ENCODE measurements around the gene HDAC8. TPM values are rescaled to one million over a fixed set of nuclear protein-coding genes. Genes with fewer than 3 reads are reported as not detected.
A peak's percentile ranks its signal among the peaks of the same experiment; 100 is the strongest.

Gene HDAC8
- total and polyA plus RNA-seq, 2 donors from 2014 or later = 32.9 to 38.4 TPM

GRCh38 chrX:72307646-72308051, 265.0 kb downstream of the HDAC8 start:
- TF ChIP-seq CTCF (IDR thresholded peaks at IDR 0.05; ENCODE audit: borderline replicate concordance, extremely low read depth, insufficient read depth) = no peak
- Histone ChIP-seq H3K4me1 (ENCODE audit: control insufficient read depth in 2 of 3, insufficient read depth in 2 of 3, low read depth in 1 of 3, low read length in 3 of 3) (peaks cover 0 to 13% (median 0%) of the 10 kb centered on the region in 3 donors), H3K36me3 (ENCODE audit: control insufficient read depth in 2 of 3, insufficient read depth in 3 of 3, low read length in 3 of 3) (no peaks in the 10 kb centered on the region), H3K9me3 (ENCODE audit: control insufficient read depth in 2 of 3, insufficient read depth in 1 of 3, low read length in 3 of 3) (no peaks in the 10 kb centered on the region), H3K27me3 (ENCODE audit: control insufficient read depth, insufficient read depth, low read length) (peaks cover 45% of the 10 kb centered on the region), H3K9ac (ENCODE audit: low read length in 3 of 3) (no peak overlapping the region), H3K27ac (ENCODE audit: low read depth in 2 of 2, low read length in 2 of 2) (no peak overlapping the region), H3K4me3 (ENCODE audit: low read length in 3 of 3) (peak overlapping the region in 2 of 3 donors; percentile 34 to 48)
- DNase-seq = peak in 2 of 5 donors; percentile 25
- intact Hi-C loops (cut with DNase I) = no loop called here
- FAIRE-seq = no peak

GRCh38 chrX:72306851-72307645, 265.6 kb downstream of the HDAC8 start:
- FAIRE-seq (no peak), DNase-seq (peak; percentile 78 to 91 (median 86))
- Histone ChIP-seq H3K36me3 (ENCODE audit: control insufficient read depth in 2 of 3, insufficient read depth in 3 of 3, low read length in 3 of 3) (no peaks in the 10 kb centered on the region), H3K4me3 (ENCODE audit: low read length in 3 of 3) (peak overlapping the region; percentile 48 to 58 (median 48)), H3K4me1 (ENCODE audit: control insufficient read depth in 2 of 3, insufficient read depth in 2 of 3, low read depth in 1 of 3, low read length in 3 of 3) (peaks cover 0 to 13% (median 0%) of the 10 kb centered on the region in 3 donors), H3K27me3 (ENCODE audit: control insufficient read depth, insufficient read depth, low read length) (peaks cover 49% of the 10 kb centered on the region), H3K9me3 (ENCODE audit: control insufficient read depth in 2 of 3, insufficient read depth in 1 of 3, low read length in 3 of 3) (no peaks in the 10 kb centered on the region), H3K27ac (ENCODE audit: low read depth in 2 of 2, low read length in 2 of 2) (no peak overlapping the region), H3K9ac (ENCODE audit: low read length in 3 of 3) (no peak overlapping the region)
- no peak for TF ChIP-seq CTCF (IDR thresholded peaks at IDR 0.05; ENCODE audit: borderline replicate concordance, extremely low read depth, insufficient read depth)
- intact Hi-C loops (cut with DNase I) = no loop called here

- Histone ChIP-seq H3K4me3 (ENCODE audit: low read length in 3 of 3) (peak overlapping the region in 2 of 3 donors; percentile 48 to 58), H3K9ac (ENCODE audit: low read length in 3 of 3) (no peak overlapping the region), H3K4me1 (ENCODE audit: control insufficient read depth in 2 of 3, insufficient read depth in 2 of 3, low read depth in 1 of 3, low read length in 3 of 3) (peaks cover 0 to 13% (median 0%) of the 10 kb centered on the region in 3 donors), H3K27me3 (ENCODE audit: control insufficient read depth, insufficient read depth, low read length) (peaks cover 49% of the 10 kb centered on the region), H3K9me3 (ENCODE audit: control insufficient read depth in 2 of 3, insufficient read depth in 1 of 3, low read length in 3 of 3) (no peaks in the 10 kb centered on the region), H3K27ac (ENCODE audit: low read depth in 2 of 2, low read length in 2 of 2) (no peak overlapping the region), H3K36me3 (ENCODE audit: control insufficient read depth in 2 of 3, insufficient read depth in 3 of 3, low read length in 3 of 3) (no peaks in the 10 kb centered on the region)
- no peak for TF ChIP-seq CTCF (IDR thresholded peaks at IDR 0.05; ENCODE audit: borderline replicate concordance, extremely low read depth, insufficient read depth)
- intact Hi-C loops (cut with DNase I) = no loop called here
- FAIRE-seq (no peak), DNase-seq (peak in 1 of 5 donors; percentile 7)
Measured at GRCh38 chrX:72306085-72306801, 266.4 kb downstream of the HDAC8 start.
